ENCODE measurements around the gene FAM107B. TPM values are rescaled to one million over a fixed set of nuclear protein-coding genes. Genes with fewer than 3 reads are reported as not detected.
A peak's percentile ranks its signal among the peaks of the same experiment; 100 is the strongest.

Gene FAM107B
- total RNA-seq, 1 experiment from 2014 or later, result 24.5 TPM

- no peaks in the 10 kb centered on the region for H3K23me2 ChIP-seq (ENCODE audit: insufficient read length, low read depth, low read length, poor library complexity, severe bottlenecking)
- DNase-seq, result peak; percentile 79
- Mint-ChIP-seq H3K9me3 (peaks cover 0 to 2% of the 10 kb centered on the region in 2 experiments; a peak in 3 of 5 replicates), H3K4me3 (no peak overlapping the region), H3K4me1 (peaks cover 24 to 31% of the 10 kb centered on the region in 2 experiments), H3K27ac (no peak overlapping the region), H3K27me3 (ENCODE audit: low read depth) (peaks cover 15% of the 10 kb centered on the region), H3K36me3 (ENCODE audit: insufficient read depth in 1 of 3, low read depth in 3 of 3) (peaks cover 0 to 1% (median 0%) of the 10 kb centered on the region in 3 experiments; a peak in 1 of 7 replicates)
- no peak overlapping the region for H2AFZ ChIP-seq (ENCODE audit: low read length)
- no peak overlapping the region for H3K9ac ChIP-seq (ENCODE audit: extremely low read depth, insufficient read length, low read length)
- H2BK15ac ChIP-seq (ENCODE audit: low read depth, low read length), result no peak overlapping the region
- no peak for TF ChIP-seq CTCF (conservative IDR thresholded peaks at IDR 0.05)
- no peak overlapping the region for H3K14ac ChIP-seq (ENCODE audit: insufficient read depth, low read length)
- H3K9me3 ChIP-seq (ENCODE audit: control insufficient read depth, low read depth, low read length), result no peaks in the 10 kb centered on the region
- no peak overlapping the region for H2BK12ac ChIP-seq (ENCODE audit: insufficient read length, low read depth, low read length)
- no peak overlapping the region for H3T11ph ChIP-seq (ENCODE audit: low read length)
- H2AK5ac ChIP-seq (ENCODE audit: insufficient read length, low read length), result no peak overlapping the region
- no peak overlapping the region for H2BK120ac ChIP-seq (ENCODE audit: low read depth, low read length, poor library complexity, severe bottlenecking)
- no peak overlapping the region for H2BK5ac ChIP-seq (ENCODE audit: insufficient read length, low read length)
- no peak overlapping the region for H4K91ac ChIP-seq (ENCODE audit: insufficient read length, low read depth, low read length)
- H3K79me2 ChIP-seq (ENCODE audit: insufficient read depth, low read length), result no peaks in the 10 kb centered on the region
- no peak overlapping the region for H3K27ac ChIP-seq (ENCODE audit: insufficient read length, low read depth, low read length)
- H3K4me2 ChIP-seq (ENCODE audit: insufficient read depth, insufficient read length, low read length), result no peak overlapping the region
- no CpG with 5 or more reads among the region's 6 CpGs for WGBS (ENCODE audit: extremely low coverage, insufficient read length, low lambda C conversion rate)
- H3K4me1 ChIP-seq (ENCODE audit: insufficient read depth, low read length), result peaks cover 4% of the 10 kb centered on the region; the same call in 1 of the 2 replicates
- no peak overlapping the region for H3K18ac ChIP-seq (ENCODE audit: insufficient read length, low read depth, low read length)
- H4K5ac ChIP-seq (ENCODE audit: insufficient read length, low read depth, low read length), result no peak overlapping the region
- H3K79me1 ChIP-seq (ENCODE audit: insufficient read depth, low read depth, low read length, poor library complexity, severe bottlenecking), result no peaks in the 10 kb centered on the region
- no peaks in the 10 kb centered on the region for H4K20me1 ChIP-seq (ENCODE audit: control insufficient read depth, insufficient read depth, insufficient read length)
- H4K8ac ChIP-seq (replicated peaks; ENCODE audit: insufficient read length, low read depth, low read length), result peak overlapping the region; percentile 30
- no peak overlapping the region for H3K4ac ChIP-seq (ENCODE audit: low read depth, low read length)
- H3K56ac ChIP-seq (ENCODE audit: insufficient read length, low read depth, low read length), result no peak overlapping the region
- H2BK20ac ChIP-seq (ENCODE audit: low read depth, low read length, poor library complexity, severe bottlenecking), result no peak overlapping the region
- H3K23ac ChIP-seq (ENCODE audit: insufficient read length, low read depth, low read length), result no peak overlapping the region
- no peaks in the 10 kb centered on the region for H3K27me3 ChIP-seq (ENCODE audit: insufficient read depth, low read length)
These were observed 103.3 kb downstream of the FAM107B start for GRCh38 chr10:14671386-14671831.

All from H9 (cell line).